Activated T-cell treated with anti-CD3 and anti-CD28 coated beads, Interleukin-2, amount 50 U/mL, for 72 hours (primary cell): ENCODE measurements around the gene TMC3. TPM values are rescaled to one million over a fixed set of nuclear protein-coding genes. Genes with fewer than 3 reads are reported as not detected.
"Not testable (repeated sequence)": the region's sequence is repeated elsewhere in the genome, so short reads cannot be mapped to it uniquely, and the experiment has no call there.

Experiments used
- ATAC-seq, 2 donors: fragments of 150-1000 bp; cut with Tn5 transposase; replicated peaks in 1 of 2; 2 replicates each; pipeline ENCODE4 v1.10.0; 2021; ENCODE audit warnings: moderate library complexity in 2 of 2, mild to moderate bottlenecking in 1 of 2
- DNase-seq, 2 donors: peaks; one replicate each; pipeline ENCODE4 v3.0.0; 2021 to 2022; ENCODE audit warnings: mixed read lengths in 1 of 2
- H3K27ac Mint-ChIP-seq: one replicate; pipeline ENCODE4 v1.8.0; 2022; ENCODE audit warnings: mild to moderate bottlenecking, moderate library complexity, mixed read lengths
- H3K27me3 Mint-ChIP-seq: one replicate; pipeline ENCODE4 v1.8.0; 2022; ENCODE audit warnings: low read depth, mixed read lengths
- H3K36me3 Mint-ChIP-seq, 2 donors: one replicate each; pipeline ENCODE4 v1.8.0; 2022; ENCODE audit warnings: mixed read lengths in 2 of 2, mild to moderate bottlenecking in 1 of 2; ENCODE audit not compliant: insufficient read depth in 2 of 2
- H3K4me1 Mint-ChIP-seq: one replicate; pipeline ENCODE4 v1.8.0; 2022; ENCODE audit warnings: low read depth, mixed read lengths
- H3K4me3 Mint-ChIP-seq, 2 donors: one replicate each; pipeline ENCODE4 v1.8.0; 2022; ENCODE audit warnings: mild to moderate bottlenecking in 2 of 2, mixed read lengths in 2 of 2, moderate library complexity in 2 of 2
- H3K9me3 Mint-ChIP-seq, 2 donors: one replicate each; pipeline ENCODE4 v1.8.0; 2022; ENCODE audit warnings: mixed read lengths in 2 of 2
- total RNA-seq, 2 donors: library from RNA; stranded (reverse); gene quantifications; one replicate each; pipeline ENCODE4 v1.2.3, GENCODE V29; 2022

Gene TMC3
- total RNA-seq, 2 donors from 2014 or later = not detected

DNA sequence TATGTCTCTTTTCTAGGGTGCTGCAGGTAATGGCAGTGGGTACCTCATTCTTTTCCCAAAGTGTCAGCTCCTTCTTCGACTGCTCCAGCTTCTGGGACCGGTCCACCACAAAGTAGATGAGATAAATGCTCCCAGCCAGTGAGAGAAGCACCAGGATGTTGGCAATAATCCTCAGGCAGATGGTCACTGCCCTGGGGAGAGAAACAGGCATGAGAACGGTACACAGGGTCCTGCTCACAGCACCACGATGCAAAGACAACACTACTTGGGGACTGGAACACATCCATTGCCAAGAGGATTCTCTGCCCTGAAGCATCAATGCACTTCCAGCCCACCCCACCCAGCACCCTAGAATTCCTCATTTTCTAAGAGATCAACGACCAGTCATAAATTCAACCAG is 22.4 kb downstream of the TMC3 start:
- Mint-ChIP-seq H3K36me3 (no peaks in the 10 kb centered on the region), H3K27me3 (no peaks in the 10 kb centered on the region)
- DNase-seq = no peak

DNA sequence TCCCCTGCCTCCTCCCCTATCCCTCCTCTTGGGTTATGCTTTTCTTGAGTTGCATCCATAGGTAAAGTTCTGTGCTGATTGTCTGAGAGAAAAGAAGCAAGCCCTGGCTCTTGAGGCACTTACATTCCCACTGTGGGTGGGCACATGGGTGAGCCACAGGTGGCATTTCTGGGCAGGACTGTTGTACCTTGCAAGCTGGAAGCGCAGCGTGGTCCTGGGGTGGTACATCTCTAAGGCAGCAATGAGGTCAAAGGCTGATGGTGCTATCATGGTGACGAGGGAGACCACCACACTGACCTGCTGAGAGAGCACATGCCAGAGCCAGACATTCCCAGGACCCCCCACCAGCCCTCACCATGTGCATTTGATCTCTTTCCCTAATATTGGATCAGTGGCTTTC is 24.7 kb downstream of the TMC3 start:
- Mint-ChIP-seq H3K9me3 (no peaks in the 10 kb centered on the region), H3K27ac (no peak overlapping the region), H3K36me3 (no peaks in the 10 kb centered on the region), H3K4me3 (no peak overlapping the region), H3K4me1 (peaks cover 6% of the 10 kb centered on the region), H3K27me3 (no peaks in the 10 kb centered on the region)
- ATAC-seq = no peak
- DNase-seq = no peak

More for the DNA sequence above, 22.4 kb downstream of the TMC3 start:
- no peaks in the 10 kb centered on the region for H3K9me3 Mint-ChIP-seq
- peaks cover 4% of the 10 kb centered on the region for H3K4me1 Mint-ChIP-seq
- no peak overlapping the region for H3K4me3 Mint-ChIP-seq
- no peak overlapping the region for H3K27ac Mint-ChIP-seq
- no peak for ATAC-seq

DNA sequence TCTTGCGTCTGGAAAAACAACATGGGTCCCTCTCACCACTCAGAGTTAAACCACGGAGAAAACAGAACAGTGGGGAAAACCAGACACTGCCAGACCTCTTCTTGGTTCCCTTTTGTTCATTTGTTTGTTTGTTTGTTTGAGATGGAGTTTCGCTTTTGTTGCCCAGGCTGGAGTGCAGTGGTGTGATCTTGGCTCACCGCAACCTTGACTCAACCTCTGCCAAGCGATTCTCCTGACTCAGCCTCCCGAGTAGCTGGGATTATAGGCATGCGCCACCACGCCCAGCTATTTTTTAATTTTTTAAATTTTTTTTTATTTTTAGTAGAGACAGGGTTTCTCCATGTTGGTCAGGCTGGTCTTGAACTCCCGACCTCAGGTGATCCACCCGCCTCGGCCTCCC is 25.3 kb downstream of the TMC3 start:
- not testable (repeated sequence) for H3K4me3 Mint-ChIP-seq, H3K36me3 Mint-ChIP-seq, ATAC-seq, H3K9me3 Mint-ChIP-seq, DNase-seq, H3K4me1 Mint-ChIP-seq, H3K27me3 Mint-ChIP-seq, H3K27ac Mint-ChIP-seq

DNA sequence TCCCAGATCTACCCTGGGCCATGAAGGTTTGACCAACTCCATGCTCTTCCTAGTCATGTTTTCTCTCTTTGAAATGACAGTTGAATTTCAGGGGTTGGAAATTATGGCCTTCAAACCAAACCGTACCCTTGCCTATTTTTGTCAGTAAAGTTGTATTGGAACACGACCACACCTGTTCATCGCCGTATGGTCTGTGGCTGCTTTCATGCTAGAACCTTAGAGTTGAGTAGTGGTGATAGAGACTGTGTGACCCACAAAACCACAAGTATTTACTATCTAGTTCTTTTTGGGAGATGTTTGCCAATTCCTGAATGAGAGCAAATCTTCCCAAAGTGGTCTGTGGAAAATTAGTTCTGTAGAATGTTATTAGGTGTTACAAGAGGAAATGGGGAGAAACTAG is 26.1 kb downstream of the TMC3 start:
- Mint-ChIP-seq H3K4me3 (no peak overlapping the region), H3K27me3 (no peaks in the 10 kb centered on the region), H3K27ac (no peak overlapping the region), H3K9me3 (no peaks in the 10 kb centered on the region), H3K36me3 (no peaks in the 10 kb centered on the region), H3K4me1 (peaks cover 6% of the 10 kb centered on the region)
- DNase-seq (no peak), ATAC-seq (no peak)

DNA sequence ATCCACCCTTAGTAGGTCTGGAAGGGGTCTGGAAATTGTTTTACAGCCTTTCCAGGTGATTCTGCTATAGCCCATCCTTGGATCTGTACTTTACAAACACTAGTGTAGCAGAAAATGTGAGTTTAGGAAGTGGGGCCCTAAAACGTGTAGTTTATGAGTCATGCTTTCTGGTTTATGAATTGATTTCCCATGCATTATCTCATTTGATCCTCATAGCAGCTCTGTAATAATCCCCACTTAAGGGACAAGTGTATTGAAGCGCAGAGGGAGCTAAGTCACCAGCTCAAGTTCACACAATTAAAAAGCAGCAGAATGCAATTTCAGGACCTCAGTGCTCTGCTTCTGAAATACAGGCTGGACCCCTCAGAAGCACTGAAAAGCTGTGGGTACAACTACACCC is 27.4 kb downstream of the TMC3 start:
- ATAC-seq = no peak
- Mint-ChIP-seq H3K27ac (no peak overlapping the region), H3K4me3 (no peak overlapping the region), H3K36me3 (no peaks in the 10 kb centered on the region), H3K27me3 (no peaks in the 10 kb centered on the region), H3K9me3 (no peaks in the 10 kb centered on the region), H3K4me1 (peaks cover 6% of the 10 kb centered on the region)
- no peak for DNase-seq

DNA sequence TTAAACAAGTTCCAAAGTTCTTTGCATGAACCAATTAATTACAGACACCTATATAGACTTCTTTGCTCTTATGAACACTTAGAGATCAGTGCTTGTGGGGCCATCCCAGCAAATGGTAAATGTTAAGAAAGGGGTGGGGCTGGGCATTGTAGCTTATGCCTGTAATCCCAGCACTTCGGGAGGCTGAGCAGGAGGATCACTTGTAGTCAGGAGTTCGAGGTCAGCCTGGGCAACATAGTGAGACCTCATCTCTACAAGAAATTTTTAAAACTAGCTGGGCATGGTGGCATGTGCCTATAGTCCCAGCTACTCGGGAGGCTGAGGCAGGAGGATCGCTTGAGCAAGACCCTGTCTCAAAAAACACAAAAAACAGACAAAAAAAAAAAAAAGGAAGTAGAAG is 30.6 kb downstream of the TMC3 start:
- no peaks in the 10 kb centered on the region for H3K9me3 Mint-ChIP-seq
- H3K4me1 Mint-ChIP-seq = peaks cover 6% of the 10 kb centered on the region
- no peak for ATAC-seq
- H3K4me3 Mint-ChIP-seq = no peak overlapping the region
- H3K36me3 Mint-ChIP-seq = no peaks in the 10 kb centered on the region
- H3K27ac Mint-ChIP-seq = no peak overlapping the region
- no peak for DNase-seq
- H3K27me3 Mint-ChIP-seq = peaks cover 7% of the 10 kb centered on the region

DNA sequence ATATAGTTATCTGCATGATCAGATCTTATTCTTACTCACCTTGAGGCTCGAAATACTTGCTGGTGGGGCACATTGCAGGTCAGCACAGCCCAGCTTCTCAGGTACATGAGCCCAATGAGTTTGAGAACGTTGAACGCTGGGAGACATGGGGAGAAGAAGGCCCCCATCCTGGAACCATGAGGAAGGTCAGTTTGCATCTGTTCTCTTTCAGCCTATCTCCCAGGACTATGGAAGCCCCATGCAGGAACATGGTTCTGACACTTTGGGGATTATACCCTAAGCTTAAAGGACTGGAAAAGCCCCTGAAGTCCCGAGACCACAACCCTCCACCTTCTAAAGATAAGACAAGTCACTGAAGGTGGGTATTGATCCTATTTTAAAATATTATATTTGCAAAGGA is 32.7 kb downstream of the TMC3 start:
- no peak for ATAC-seq

DNA sequence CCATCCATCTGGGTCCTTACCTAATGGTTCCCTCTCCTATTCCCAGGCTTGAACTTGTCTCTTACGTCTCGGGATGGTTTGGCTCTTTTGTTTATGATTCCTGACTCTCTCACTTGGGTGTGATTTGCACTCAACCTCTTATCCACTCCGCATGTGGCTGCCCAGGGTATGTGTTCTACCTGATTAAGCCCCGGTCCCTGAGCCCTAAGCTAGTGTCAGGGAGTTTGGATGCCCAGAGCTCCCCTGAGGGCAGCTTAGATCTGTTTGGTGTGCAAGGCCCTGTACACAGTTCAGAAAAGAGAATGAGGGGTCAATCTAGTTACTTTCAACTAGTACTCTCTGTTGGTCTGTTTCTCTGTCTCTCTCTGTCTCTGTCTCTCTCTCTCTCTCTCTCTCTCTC is 34.2 kb downstream of the TMC3 start:
- ATAC-seq (no peak), DNase-seq (no peak)
- Mint-ChIP-seq H3K27ac (no peak overlapping the region), H3K36me3 (no peaks in the 10 kb centered on the region), H3K9me3 (no peaks in the 10 kb centered on the region), H3K27me3 (peaks cover 7% of the 10 kb centered on the region), H3K4me3 (no peak overlapping the region), H3K4me1 (peaks cover 4% of the 10 kb centered on the region)

More for the DNA sequence above, 32.7 kb downstream of the TMC3 start:
- Mint-ChIP-seq H3K9me3 (no peaks in the 10 kb centered on the region), H3K36me3 (no peaks in the 10 kb centered on the region), H3K27ac (no peak overlapping the region), H3K4me1 (peaks cover under 1% of the 10 kb centered on the region), H3K4me3 (no peak overlapping the region), H3K27me3 (peaks cover 7% of the 10 kb centered on the region)
- no peak for DNase-seq

DNA sequence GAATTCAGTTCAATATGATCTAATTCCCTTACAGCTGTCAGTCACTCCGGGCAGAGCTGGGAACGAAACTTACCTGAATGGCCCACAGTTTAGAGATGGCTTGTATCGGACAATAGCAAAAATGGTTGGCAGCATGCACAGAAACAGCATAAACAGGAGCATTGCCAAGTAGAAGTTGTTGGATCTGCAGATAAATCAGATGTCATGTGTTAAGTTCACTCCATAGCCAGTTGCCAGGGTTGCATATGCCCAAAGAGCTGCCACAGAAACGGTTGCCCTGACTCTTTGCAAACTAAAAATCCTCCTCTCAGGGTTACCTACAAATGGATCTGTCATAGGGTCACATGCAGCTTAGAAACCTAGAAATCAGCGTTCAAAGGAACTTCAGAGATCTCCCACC is 34.7 kb downstream of the TMC3 start:
- ATAC-seq = no peak
- H3K36me3 Mint-ChIP-seq = no peaks in the 10 kb centered on the region
- peaks cover 7% of the 10 kb centered on the region for H3K27me3 Mint-ChIP-seq

DNA sequence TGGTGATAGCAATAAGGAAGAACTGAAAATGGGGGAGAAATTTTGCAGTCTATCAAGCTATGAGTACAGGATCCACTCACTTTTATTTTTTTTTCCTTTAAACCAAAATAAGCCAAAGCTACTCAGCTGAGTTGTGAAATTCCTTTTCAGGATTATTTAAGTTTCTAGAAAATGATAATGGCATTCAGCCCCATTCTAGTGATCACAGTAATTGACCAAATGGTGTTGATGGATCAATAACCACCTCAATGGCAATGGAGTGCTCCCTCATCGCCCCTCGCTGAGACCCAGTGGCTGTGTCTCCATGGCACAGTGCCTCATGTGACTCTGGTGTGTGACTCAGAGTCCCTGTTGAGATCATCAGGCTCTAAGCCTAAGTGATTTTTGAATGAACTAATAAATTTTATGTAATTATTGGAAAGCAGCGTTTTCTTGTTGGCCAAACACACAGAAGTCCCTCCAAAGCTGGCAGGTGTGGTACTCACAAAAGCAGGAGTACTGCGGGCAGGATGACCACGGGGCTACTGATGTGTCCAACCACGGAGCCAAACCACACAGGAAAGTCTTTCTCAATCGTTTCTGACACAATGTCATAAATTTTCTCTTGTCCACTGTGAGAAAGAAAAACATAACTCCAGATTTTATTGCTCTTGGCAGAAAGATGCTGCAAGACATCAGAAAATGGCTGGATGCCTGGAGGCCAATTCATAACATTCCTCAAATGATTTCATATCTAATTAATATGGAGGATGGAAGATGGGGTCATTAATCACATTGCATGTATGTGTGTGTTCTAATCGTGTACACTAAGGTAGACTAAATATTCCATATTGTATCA is 35.6 kb downstream of the TMC3 start:
- H3K27ac Mint-ChIP-seq = no peak overlapping the region
- no peak for ATAC-seq
- no peaks in the 10 kb centered on the region for H3K36me3 Mint-ChIP-seq
- H3K4me1 Mint-ChIP-seq = peaks cover 4% of the 10 kb centered on the region
- no peak overlapping the region for H3K4me3 Mint-ChIP-seq
- H3K9me3 Mint-ChIP-seq = no peaks in the 10 kb centered on the region
- no peak for DNase-seq
- peaks cover 7% of the 10 kb centered on the region for H3K27me3 Mint-ChIP-seq

More for the DNA sequence above, 34.7 kb downstream of the TMC3 start:
- peaks cover 4% of the 10 kb centered on the region for H3K4me1 Mint-ChIP-seq
- H3K9me3 Mint-ChIP-seq = no peaks in the 10 kb centered on the region
- no peak overlapping the region for H3K27ac Mint-ChIP-seq
- H3K4me3 Mint-ChIP-seq = no peak overlapping the region
- no peak for DNase-seq

DNA sequence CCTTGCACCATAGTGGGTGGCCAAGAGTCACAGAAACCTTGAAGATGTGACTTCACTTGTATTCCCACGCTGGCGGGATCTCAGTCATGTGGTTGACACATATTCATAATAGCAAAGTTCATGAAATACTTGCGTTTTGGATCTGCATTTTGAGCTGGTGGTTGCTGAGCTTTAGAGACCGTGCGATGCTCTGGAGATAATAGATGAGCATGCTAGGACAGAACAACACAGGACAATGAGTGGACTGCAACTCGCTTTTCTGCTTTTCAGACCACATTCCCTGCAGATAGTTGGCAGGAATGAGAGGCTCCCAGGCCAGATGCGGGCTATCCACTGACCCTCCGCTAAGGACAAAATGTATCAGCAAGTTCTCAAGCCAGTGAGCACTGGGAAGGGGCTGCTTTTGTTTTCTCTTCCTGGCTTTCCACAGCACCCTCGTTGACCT is 36.3 kb downstream of the TMC3 start:
- H3K4me3 Mint-ChIP-seq = no peak overlapping the region
- H3K9me3 Mint-ChIP-seq = no peaks in the 10 kb centered on the region
- no peak overlapping the region for H3K27ac Mint-ChIP-seq
- H3K27me3 Mint-ChIP-seq = peaks cover 7% of the 10 kb centered on the region
- H3K4me1 Mint-ChIP-seq = peaks cover 4% of the 10 kb centered on the region
- peak; percentile 18 to 82 for ATAC-seq
- peak in 1 of 2 donors; percentile 27 for DNase-seq
- no peaks in the 10 kb centered on the region for H3K36me3 Mint-ChIP-seq

DNA sequence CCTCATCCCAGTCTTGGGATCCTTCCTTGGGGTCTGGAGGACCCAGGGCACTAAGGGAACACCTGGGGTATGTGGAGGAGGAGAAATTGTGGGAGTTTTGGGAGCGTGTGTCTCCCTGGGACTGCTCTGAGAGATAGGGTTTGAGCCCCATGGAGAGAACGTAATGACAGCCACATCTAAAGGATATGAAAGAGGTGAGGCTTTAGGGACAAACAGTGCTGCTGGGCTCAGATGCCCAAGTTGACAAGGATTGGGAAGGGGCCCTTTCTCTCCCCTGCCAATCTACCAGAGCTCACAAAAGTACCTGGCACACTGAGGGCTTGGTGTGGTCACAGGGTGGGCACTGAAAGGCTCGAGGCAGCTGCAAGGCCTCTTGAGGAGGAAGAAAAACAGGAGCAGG is 36.8 kb downstream of the TMC3 start:
- no peak overlapping the region for H3K27ac Mint-ChIP-seq
- DNase-seq (no peak), ATAC-seq (no peak)
- no peak overlapping the region for H3K4me3 Mint-ChIP-seq
- H3K4me1 Mint-ChIP-seq = peaks cover 4% of the 10 kb centered on the region
- peaks cover 7% of the 10 kb centered on the region for H3K27me3 Mint-ChIP-seq
- H3K36me3 Mint-ChIP-seq = no peaks in the 10 kb centered on the region
- H3K9me3 Mint-ChIP-seq = no peaks in the 10 kb centered on the region

DNA sequence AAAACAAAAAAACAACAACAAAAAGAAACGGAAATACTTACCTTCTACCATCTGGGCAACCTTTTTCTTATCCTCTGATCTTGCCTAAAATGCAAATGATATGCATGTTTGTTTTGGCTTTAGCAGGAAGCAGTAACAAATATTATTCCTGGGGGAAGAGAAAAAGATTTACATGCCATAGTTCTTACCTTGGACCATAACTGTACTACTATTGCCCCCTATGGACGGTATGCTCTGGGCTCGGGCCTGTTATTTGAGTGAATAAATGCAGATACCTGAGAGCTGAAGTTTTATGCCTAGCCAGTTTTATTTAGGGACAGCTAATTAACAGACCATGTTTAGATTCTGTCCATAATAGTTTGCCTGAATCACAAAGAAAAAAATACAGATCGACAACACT is 37.4 kb downstream of the TMC3 start:
- no peak overlapping the region for H3K27ac Mint-ChIP-seq
- DNase-seq (peak in 1 of 2 donors; percentile 31), ATAC-seq (no peak)
- H3K4me3 Mint-ChIP-seq = no peak overlapping the region
- peaks cover 4% of the 10 kb centered on the region for H3K4me1 Mint-ChIP-seq
- H3K27me3 Mint-ChIP-seq = peaks cover 7% of the 10 kb centered on the region
- no peaks in the 10 kb centered on the region for H3K36me3 Mint-ChIP-seq
- no peaks in the 10 kb centered on the region for H3K9me3 Mint-ChIP-seq

DNA sequence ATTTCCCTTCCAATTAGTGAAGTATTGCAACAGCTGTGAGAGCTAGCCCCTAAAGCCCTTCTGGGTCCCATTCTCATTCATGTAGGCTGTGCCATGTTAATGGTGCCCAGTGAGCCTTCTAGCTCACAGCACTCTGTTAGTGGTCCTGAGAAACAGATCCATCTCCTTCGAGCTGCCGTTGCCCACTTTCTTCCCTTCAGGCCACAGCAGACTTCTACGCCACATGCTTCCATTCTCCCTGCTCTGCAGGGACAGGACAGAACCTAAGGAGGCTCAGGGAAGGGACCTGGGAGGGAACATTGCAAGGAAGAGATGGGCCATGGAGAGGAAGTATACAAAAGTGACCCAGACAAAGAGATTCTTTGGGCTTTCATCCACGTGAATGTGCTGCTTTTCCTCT is 38.4 kb downstream of the TMC3 start:
- ATAC-seq = no peak
- Mint-ChIP-seq H3K4me1 (peaks cover 13% of the 10 kb centered on the region), H3K9me3 (no peaks in the 10 kb centered on the region), H3K36me3 (no peaks in the 10 kb centered on the region), H3K27ac (no peak overlapping the region), H3K4me3 (no peak overlapping the region), H3K27me3 (peaks cover 7% of the 10 kb centered on the region)
- no peak for DNase-seq
